SJSA1 (cell line): Measurements from ENCODE around the gene ETNK2. TPM values are rescaled to one million over a fixed set of nuclear protein-coding genes. Genes with fewer than 3 reads are reported as not detected.

Source experiments
- DNase-seq, 2 experiments: peaks; one replicate each; pipeline ENCODE4 v3.0.0-alpha.2; 2015 to 2020; ENCODE audit warnings: low spot score in 2 of 2, low read depth in 1 of 2
- H3K27ac ChIP-seq: fragments of 250-450 bp; sonication (Bioruptor Pico); 2 replicates; pipeline ENCODE4 v1.5.1; 2020; ENCODE audit warnings: mild to moderate bottlenecking, moderate library complexity
- H3K27me3 ChIP-seq: fragments of 250-450 bp; sonication (Bioruptor Pico); replicated peaks from 2 replicates; pipeline ENCODE4 v1.5.1; 2020; ENCODE audit warnings: mild to moderate bottlenecking, moderate library complexity
- H3K36me3 ChIP-seq: fragments of 250-450 bp; sonication (Bioruptor Pico); 2 replicates; pipeline ENCODE4 v1.5.1; 2020; ENCODE audit warnings: mild to moderate bottlenecking
- H3K4me1 ChIP-seq: fragments of 250-450 bp; sonication (Bioruptor Pico); replicated peaks from 2 replicates; pipeline ENCODE4 v1.6.1; 2021; ENCODE audit warnings: mild to moderate bottlenecking
- H3K4me3 ChIP-seq: fragments of 250-450 bp; sonication (Bioruptor Pico); 2 replicates; pipeline ENCODE4 v1.5.1; 2020; ENCODE audit warnings: mild to moderate bottlenecking
- H3K9me3 ChIP-seq: fragments of 250-450 bp; sonication (Bioruptor Pico); replicated peaks from 2 replicates; pipeline ENCODE4 v1.5.1; 2020; ENCODE audit warnings: mild to moderate bottlenecking
- total RNA-seq: library from RNA; depleted of rRNA; stranded (reverse); fragments of >200 nt; shearing (Covaris generic); gene quantifications from 2 replicates; pipeline ENCODE4 v1.2.3, GENCODE V29; 2014

Gene ETNK2
- total RNA-seq, 1 experiment from 2014 or later, result 22.3 TPM

- DNase-seq, result no peak
- Histone ChIP-seq H3K4me3 (no peak overlapping the region), H3K9me3 (no peaks in the 10 kb centered on the region)
Observed at GRCh38 chr1:204190212-204191211, 38.7 kb upstream of the ETNK2 start.

GRCh38 chr1:204188959-204189639 lies 37.3 kb upstream of the ETNK2 start:
- H3K4me3 ChIP-seq, result no peak overlapping the region
- H3K27ac ChIP-seq, result no peak overlapping the region
- H3K36me3 ChIP-seq, result peaks cover 17% of the 10 kb centered on the region
- no peak for DNase-seq
- no peaks in the 10 kb centered on the region for H3K4me1 ChIP-seq
- H3K27me3 ChIP-seq, result no peaks in the 10 kb centered on the region
- H3K9me3 ChIP-seq, result no peaks in the 10 kb centered on the region

More at GRCh38 chr1:204190212-204191211, 38.7 kb upstream of the ETNK2 start:
- Histone ChIP-seq H3K27me3 (no peaks in the 10 kb centered on the region), H3K36me3 (peaks cover 17% of the 10 kb centered on the region), H3K27ac (no peak overlapping the region), H3K4me1 (peaks cover 4% of the 10 kb centered on the region)

GRCh38 chr1:204186597-204186996 lies 34.8 kb upstream of the ETNK2 start:
- Histone ChIP-seq H3K27me3 (no peaks in the 10 kb centered on the region), H3K36me3 (peaks cover 7% of the 10 kb centered on the region; the same call in 1 of the 2 replicates), H3K4me1 (no peaks in the 10 kb centered on the region), H3K9me3 (no peaks in the 10 kb centered on the region), H3K27ac (no peak overlapping the region), H3K4me3 (no peak overlapping the region)
- no peak for DNase-seq

- Histone ChIP-seq H3K36me3 (no peaks in the 10 kb centered on the region), H3K4me3 (no peak overlapping the region), H3K27ac (no peak overlapping the region), H3K4me1 (no peaks in the 10 kb centered on the region), H3K9me3 (no peaks in the 10 kb centered on the region), H3K27me3 (no peaks in the 10 kb centered on the region)
- no peak for DNase-seq
Observed at GRCh38 chr1:204181116-204181515, 29.3 kb upstream of the ETNK2 start.

- no peaks in the 10 kb centered on the region for H3K9me3 ChIP-seq
- no peaks in the 10 kb centered on the region for H3K27me3 ChIP-seq
- DNase-seq, result no peak
- H3K4me1 ChIP-seq, result no peaks in the 10 kb centered on the region
- H3K4me3 ChIP-seq, result no peak overlapping the region
- no peaks in the 10 kb centered on the region for H3K36me3 ChIP-seq
- no peak overlapping the region for H3K27ac ChIP-seq
Observed at GRCh38 chr1:204180133-204180532, 28.3 kb upstream of the ETNK2 start.

GRCh38 chr1:204178487-204179281 lies 26.8 kb upstream of the ETNK2 start:
- H3K27ac ChIP-seq, result no peak overlapping the region
- H3K27me3 ChIP-seq, result no peaks in the 10 kb centered on the region
- H3K9me3 ChIP-seq, result no peaks in the 10 kb centered on the region
- no peaks in the 10 kb centered on the region for H3K36me3 ChIP-seq
- H3K4me1 ChIP-seq, result no peaks in the 10 kb centered on the region
- no peak overlapping the region for H3K4me3 ChIP-seq
- DNase-seq, result no peak

GRCh38 chr1:204177133-204177532 lies 25.3 kb upstream of the ETNK2 start:
- H3K4me3 ChIP-seq, result no peak overlapping the region
- H3K27me3 ChIP-seq, result no peaks in the 10 kb centered on the region
- no peak for DNase-seq
- H3K36me3 ChIP-seq, result no peaks in the 10 kb centered on the region
- no peak overlapping the region for H3K27ac ChIP-seq
- no peaks in the 10 kb centered on the region for H3K9me3 ChIP-seq
- H3K4me1 ChIP-seq, result peaks cover 4% of the 10 kb centered on the region

GRCh38 chr1:204176049-204176448 lies 24.2 kb upstream of the ETNK2 start:
- no peak overlapping the region for H3K27ac ChIP-seq
- no peaks in the 10 kb centered on the region for H3K27me3 ChIP-seq
- no peak overlapping the region for H3K4me3 ChIP-seq
- H3K4me1 ChIP-seq, result peaks cover 15% of the 10 kb centered on the region
- no peaks in the 10 kb centered on the region for H3K9me3 ChIP-seq
- DNase-seq, result no peak
- no peaks in the 10 kb centered on the region for H3K36me3 ChIP-seq

GRCh38 chr1:204174958-204175357 lies 23.1 kb upstream of the ETNK2 start:
- Histone ChIP-seq H3K36me3 (no peaks in the 10 kb centered on the region), H3K4me1 (peaks cover 16% of the 10 kb centered on the region), H3K9me3 (peaks cover 9% of the 10 kb centered on the region), H3K4me3 (no peak overlapping the region), H3K27ac (no peak overlapping the region), H3K27me3 (no peaks in the 10 kb centered on the region)
- DNase-seq, result no peak

- no peak overlapping the region for H3K4me3 ChIP-seq
- 0 out of 2 replicates have a peak overlapping the region, but pooled peaks have one; percentile 9 for H3K27ac ChIP-seq
- no peaks in the 10 kb centered on the region for H3K36me3 ChIP-seq
- H3K9me3 ChIP-seq, result peaks cover 18% of the 10 kb centered on the region
- H3K4me1 ChIP-seq, result peaks cover 16% of the 10 kb centered on the region
- H3K27me3 ChIP-seq, result no peaks in the 10 kb centered on the region
- DNase-seq, result no peak
Observed at GRCh38 chr1:204172404-204173029, 20.7 kb upstream of the ETNK2 start.

- Histone ChIP-seq H3K4me3 (no peak overlapping the region), H3K27me3 (no peaks in the 10 kb centered on the region), H3K36me3 (no peaks in the 10 kb centered on the region), H3K4me1 (peaks cover 16% of the 10 kb centered on the region), H3K9me3 (peaks cover 18% of the 10 kb centered on the region), H3K27ac (0 out of 2 replicates have a peak overlapping the region, but pooled peaks have one; percentile 29)
- DNase-seq, result peak in 1 of 2 experiments; percentile 51
Observed at GRCh38 chr1:204171751-204172178, 19.9 kb upstream of the ETNK2 start.

- Histone ChIP-seq H3K27ac (no peak overlapping the region), H3K36me3 (no peaks in the 10 kb centered on the region), H3K4me1 (peaks cover 16% of the 10 kb centered on the region), H3K4me3 (no peak overlapping the region), H3K27me3 (no peaks in the 10 kb centered on the region), H3K9me3 (peaks cover 18% of the 10 kb centered on the region)
- no peak for DNase-seq
Observed at GRCh38 chr1:204170494-204171155, 18.8 kb upstream of the ETNK2 start.
